ENCODE data around the gene EIF2A. TPM values are rescaled to one million over a fixed set of nuclear protein-coding genes. Genes with fewer than 3 reads are reported as not detected.
A peak's percentile ranks its signal among the peaks of the same experiment; 100 is the strongest.
"Not testable (repeated sequence)": the region's sequence is repeated elsewhere in the genome, so short reads cannot be mapped to it uniquely, and the experiment has no call there.

EIF2A gene
- total RNA-seq, 5 donors from 2014 or later (not counting 1 experiment from before 2014, with no cell fraction given), result 81.5 to 126 (median 100) TPM

DNA sequence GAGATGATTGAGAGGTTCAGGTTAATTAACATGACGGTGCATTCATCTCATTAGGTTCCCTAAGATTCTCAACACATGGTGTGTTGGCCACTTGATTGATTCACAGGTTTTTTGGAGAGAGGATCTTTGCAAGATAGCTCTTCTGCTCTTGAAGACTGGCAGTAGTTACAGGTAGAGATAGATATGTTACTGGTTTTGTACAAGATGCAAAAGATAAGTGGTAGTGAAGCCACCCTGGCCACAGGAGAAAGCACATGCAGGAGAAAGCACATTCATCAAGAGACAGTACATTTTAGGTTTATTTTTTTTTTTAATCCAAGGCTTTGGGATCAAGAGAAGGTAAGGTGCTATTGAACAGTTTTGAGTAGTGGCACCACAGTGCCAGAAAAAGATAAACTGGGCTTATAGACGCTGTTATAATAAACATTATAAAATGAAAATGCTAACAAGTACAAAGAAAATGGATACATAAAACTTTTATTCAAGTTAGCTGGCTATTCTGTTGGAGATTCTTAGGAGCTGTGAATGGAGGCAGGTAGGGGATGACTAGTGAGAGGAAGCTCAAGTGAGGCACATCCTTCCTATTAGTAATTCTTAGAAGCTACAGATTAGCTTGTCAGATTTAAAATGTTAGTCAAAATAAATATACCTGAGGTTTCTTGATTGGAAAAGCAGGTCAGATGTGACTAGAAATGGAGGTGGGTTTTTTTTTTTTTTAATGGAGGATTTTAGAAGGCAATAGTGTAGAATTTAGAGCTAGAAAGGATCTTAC, 67.3 kb downstream of the EIF2A start:
- peaks cover 47 to 70% (median 68%) of the 10 kb centered on the region in 3 donors for H3K4me1 Mint-ChIP-seq
- no peak overlapping the region for H3K4me3 ChIP-seq (ENCODE audit: control insufficient read depth in 1 of 2, extremely low read depth in 1 of 2, low read length in 1 of 2)
- no peaks in the 10 kb centered on the region for H3K9me3 ChIP-seq
- DNase-seq (no peak), ATAC-seq (replicated peaks in 1 of 4) (no peak)
- peaks cover 0 to 6% of the 10 kb centered on the region in 2 donors for H3K36me3 ChIP-seq (ENCODE audit: control insufficient read depth in 2 of 2, extremely low read depth in 1 of 2, insufficient read depth in 1 of 2, low read length in 1 of 2)
- H3K27ac ChIP-seq (ENCODE audit: low read length), result no peak overlapping the region
- H3K27me3 ChIP-seq (replicated peaks in 1 of 2; ENCODE audit: control insufficient read depth in 2 of 2, extremely low read depth in 1 of 2, insufficient read depth in 2 of 2, low read length in 1 of 2), result no peaks in the 10 kb centered on the region
- WGBS (ENCODE audit: insufficient coverage), result no CpG with 5 or more reads among the region's 2 CpGs
- H3K36me3 Mint-ChIP-seq, result peaks cover 39% of the 10 kb centered on the region
- H3K4me3 Mint-ChIP-seq, result no peak overlapping the region
- ChIA-PET POLR2A (interaction anchor here (0.6 to 1.2 kb wide), 8 partner anchors 8 to 598 kb away, joined by 3 to 9 read pairs (median 4); partner anchors contain the start of genes SELENOT (in 1 of the 2) and SIAH2 (in 1 of the 2)), CTCF (interaction anchor here in 1 of 2 donors (0.6 to 0.7 kb wide), 2 partner anchors 251 to 842 kb away, joined by 3 read pairs; no protein-coding TSS in a partner anchor)
- no peaks in the 10 kb centered on the region for H3K27me3 Mint-ChIP-seq
- peaks cover 0 to 3% (median 3%) of the 10 kb centered on the region in 3 donors for H3K9me3 Mint-ChIP-seq
- no peak overlapping the region for H3K27ac Mint-ChIP-seq
- peaks cover 5 to 9% of the 10 kb centered on the region in 2 experiments for H3K4me1 ChIP-seq (ENCODE audit: control insufficient read depth in 1 of 2, extremely low read depth in 1 of 2, insufficient read depth in 2 of 2, low read length in 2 of 2)

DNA sequence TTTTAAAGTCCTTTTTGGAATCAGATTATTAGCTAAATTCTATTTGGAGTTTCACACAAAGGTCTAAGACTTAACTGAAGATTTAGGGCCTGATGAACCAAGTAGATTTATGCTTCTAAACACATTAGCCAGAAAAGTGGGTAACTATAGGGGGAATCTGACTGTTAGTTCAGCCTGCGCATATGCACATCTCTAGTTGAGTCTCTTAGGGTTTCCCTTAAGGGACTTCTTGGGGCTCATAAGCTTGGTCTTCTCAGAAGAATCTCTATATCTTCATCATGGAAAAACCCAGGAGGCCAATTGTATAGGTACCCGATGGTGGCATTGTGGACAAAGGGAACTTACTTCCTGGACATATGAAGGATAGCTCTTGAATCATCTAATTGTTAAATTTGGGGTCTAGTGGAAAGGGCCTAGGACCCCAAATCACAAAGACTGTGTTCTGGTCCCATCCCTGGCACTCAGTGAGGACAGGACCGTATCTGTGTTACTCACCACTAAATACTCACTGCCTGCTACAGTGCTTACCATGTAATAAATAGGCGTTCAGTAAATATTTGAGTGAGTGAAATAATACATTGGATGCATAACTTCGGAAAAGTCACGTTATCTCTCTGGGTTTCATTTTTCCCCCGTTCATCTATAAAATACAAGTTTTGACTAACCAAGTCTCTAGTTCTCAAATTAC, 73.6 kb downstream of the EIF2A start:
- Histone ChIP-seq H3K4me1 (ENCODE audit: control insufficient read depth in 1 of 2, extremely low read depth in 1 of 2, insufficient read depth in 2 of 2, low read length in 2 of 2) (peaks cover 0 to 2% of the 10 kb centered on the region in 2 experiments), H3K9me3 (no peaks in the 10 kb centered on the region), H3K4me3 (ENCODE audit: control insufficient read depth in 1 of 2, extremely low read depth in 1 of 2, low read length in 1 of 2) (no peak overlapping the region), H3K27ac (ENCODE audit: low read length) (no peak overlapping the region), H3K36me3 (ENCODE audit: control insufficient read depth in 2 of 2, extremely low read depth in 1 of 2, insufficient read depth in 1 of 2, low read length in 1 of 2) (peaks cover 0 to 19% of the 10 kb centered on the region in 2 donors), H3K27me3 (replicated peaks in 1 of 2; ENCODE audit: control insufficient read depth in 2 of 2, extremely low read depth in 1 of 2, insufficient read depth in 2 of 2, low read length in 1 of 2) (no peaks in the 10 kb centered on the region)
- DNase-seq (no peak), ATAC-seq (replicated peaks in 1 of 4) (no peak)
- H3K27ac Mint-ChIP-seq, result peak overlapping the region in 1 of 2 donors; percentile 6
- peaks cover 25% of the 10 kb centered on the region for H3K36me3 Mint-ChIP-seq
- no peaks in the 10 kb centered on the region for H3K9me3 Mint-ChIP-seq
- WGBS (ENCODE audit: insufficient coverage), result no CpG with 5 or more reads among the region's 7 CpGs
- H3K4me1 Mint-ChIP-seq, result peaks cover 42 to 62% (median 58%) of the 10 kb centered on the region in 3 donors
- POLR2A ChIA-PET, result interaction anchor here in 1 of 2 donors (0.6 kb wide), 1 partner anchor 32 kb away, joined by 3 read pairs; no protein-coding TSS in a partner anchor
- H3K27me3 Mint-ChIP-seq, result no peaks in the 10 kb centered on the region
- CTCF ChIA-PET, result interaction anchor here (0.6 to 1.1 kb wide), 3 partner anchors 13 to 389 kb away, joined by 3 read pairs; no protein-coding TSS in a partner anchor
- no peak overlapping the region for H3K4me3 Mint-ChIP-seq

DNA sequence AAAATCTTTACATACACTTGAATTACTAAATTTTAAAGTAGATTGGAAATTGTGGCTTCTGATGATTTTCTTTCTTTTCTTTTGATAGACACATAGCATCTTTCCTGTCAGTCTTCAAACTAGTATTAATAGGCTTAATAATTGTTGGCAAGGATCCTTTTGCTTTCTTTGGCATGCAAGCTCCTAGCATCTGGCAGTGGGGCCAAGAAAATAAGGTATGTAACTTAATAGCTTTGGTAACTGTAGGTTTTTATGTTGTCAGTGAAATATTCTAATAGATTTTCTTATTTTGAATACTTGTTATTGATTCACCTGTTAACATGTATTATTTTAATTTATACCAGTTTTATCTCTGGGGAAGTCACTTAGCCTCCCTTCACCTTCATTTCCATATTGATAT, 76.4 kb downstream of the EIF2A start:
- H3K27me3 Mint-ChIP-seq; H3K9me3 ChIP-seq; ATAC-seq (replicated peaks in 1 of 4); H3K4me1 ChIP-seq (ENCODE audit: control insufficient read depth in 1 of 2, extremely low read depth in 1 of 2, insufficient read depth in 2 of 2, low read length in 2 of 2); H3K27ac ChIP-seq (ENCODE audit: low read length); CTCF ChIA-PET; H3K9me3 Mint-ChIP-seq; H3K27me3 ChIP-seq (replicated peaks in 1 of 2; ENCODE audit: control insufficient read depth in 2 of 2, extremely low read depth in 1 of 2, insufficient read depth in 2 of 2, low read length in 1 of 2); H3K4me3 Mint-ChIP-seq; H3K27ac Mint-ChIP-seq; H3K4me3 ChIP-seq (ENCODE audit: control insufficient read depth in 1 of 2, extremely low read depth in 1 of 2, low read length in 1 of 2); DNase-seq; POLR2A ChIA-PET: not testable (repeated sequence)
- H3K36me3 ChIP-seq (ENCODE audit: control insufficient read depth in 2 of 2, extremely low read depth in 1 of 2, insufficient read depth in 1 of 2, low read length in 1 of 2), result peaks cover 0 to 40% of the 10 kb centered on the region in 2 donors
- Mint-ChIP-seq H3K4me1 (peaks cover 40 to 48% (median 45%) of the 10 kb centered on the region in 3 donors), H3K36me3 (peaks cover 40% of the 10 kb centered on the region)

DNA sequence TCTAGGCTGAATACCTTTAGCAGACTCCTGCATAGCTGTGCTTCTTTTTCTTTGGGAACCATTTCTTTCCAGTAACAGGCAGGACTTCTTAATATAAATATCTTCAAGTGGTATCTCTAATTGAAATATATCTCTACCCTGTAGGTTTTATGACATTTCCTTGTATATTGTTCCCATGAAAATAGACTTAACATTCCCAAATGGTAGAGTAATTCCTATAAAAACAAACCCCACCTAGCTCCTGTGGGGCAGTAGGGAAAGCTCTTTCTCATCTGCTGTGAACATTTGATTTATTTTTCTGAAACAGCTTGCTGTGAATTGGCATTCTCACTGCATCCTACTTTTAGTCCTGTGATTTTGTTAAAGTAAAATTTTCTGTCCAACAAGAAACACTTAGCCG, 77.4 kb downstream of the EIF2A start:
- Histone ChIP-seq H3K9me3 (no peaks in the 10 kb centered on the region), H3K4me3 (ENCODE audit: control insufficient read depth in 1 of 2, extremely low read depth in 1 of 2, low read length in 1 of 2) (no peak overlapping the region), H3K36me3 (ENCODE audit: control insufficient read depth in 2 of 2, extremely low read depth in 1 of 2, insufficient read depth in 1 of 2, low read length in 1 of 2) (peaks cover 0 to 38% of the 10 kb centered on the region in 2 donors), H3K27me3 (replicated peaks in 1 of 2; ENCODE audit: control insufficient read depth in 2 of 2, extremely low read depth in 1 of 2, insufficient read depth in 2 of 2, low read length in 1 of 2) (no peaks in the 10 kb centered on the region), H3K27ac (ENCODE audit: low read length) (no peak overlapping the region), H3K4me1 (ENCODE audit: control insufficient read depth in 1 of 2, extremely low read depth in 1 of 2, insufficient read depth in 2 of 2, low read length in 2 of 2) (peaks cover 0 to 2% of the 10 kb centered on the region in 2 experiments)
- peaks cover 34% of the 10 kb centered on the region for H3K36me3 Mint-ChIP-seq
- peaks cover 31 to 38% (median 36%) of the 10 kb centered on the region in 3 donors for H3K4me1 Mint-ChIP-seq
- ChIA-PET CTCF (no interaction called here), POLR2A (no interaction called here)
- no peaks in the 10 kb centered on the region for H3K9me3 Mint-ChIP-seq
- no peak overlapping the region for H3K4me3 Mint-ChIP-seq
- no peak for ATAC-seq (replicated peaks in 1 of 4)
- H3K27me3 Mint-ChIP-seq, result no peaks in the 10 kb centered on the region
- WGBS (ENCODE audit: insufficient coverage), result no CpG with 5 or more reads among the region's 1 CpG
- no peak for DNase-seq
- peak overlapping the region in 1 of 2 donors; percentile 59 for H3K27ac Mint-ChIP-seq

DNA sequence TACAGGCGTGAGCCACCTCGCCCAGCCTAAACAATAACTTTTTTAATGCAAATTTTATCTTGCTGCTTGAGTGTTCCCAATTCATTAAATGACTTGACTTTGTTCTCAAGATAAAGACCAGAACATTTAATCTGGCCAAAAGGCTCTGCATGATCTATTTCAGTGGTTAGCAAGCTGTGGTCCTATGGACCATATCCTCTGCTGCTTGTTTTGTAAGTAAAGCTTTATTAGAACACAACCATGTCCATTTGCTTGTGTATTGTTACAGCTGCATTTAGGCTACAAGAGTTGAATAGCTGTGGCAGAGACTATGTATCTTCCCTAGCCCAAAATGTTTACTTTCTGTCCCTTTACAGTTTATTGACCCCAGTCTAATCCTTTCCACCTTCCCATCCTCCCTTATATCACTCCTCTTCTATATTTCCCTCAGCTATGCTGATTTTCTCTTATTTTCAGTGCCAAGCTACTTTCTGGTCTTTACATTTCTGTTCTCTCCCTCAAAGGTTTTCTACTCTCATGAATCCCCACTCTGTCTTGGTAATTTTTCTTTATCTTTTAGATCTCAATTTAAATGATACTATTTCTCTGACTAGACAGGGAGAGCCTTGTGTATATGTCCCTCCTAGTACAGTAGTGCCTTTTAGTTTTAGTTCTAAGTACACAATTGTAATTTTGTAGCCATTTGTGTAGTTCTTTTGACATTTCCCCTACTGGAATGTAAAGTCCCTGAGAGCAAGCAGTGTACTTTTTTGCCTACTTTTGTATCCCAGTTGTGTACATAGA, 79.8 kb downstream of the EIF2A start:
- peaks cover 0 to 46% of the 10 kb centered on the region in 2 donors for H3K36me3 ChIP-seq (ENCODE audit: control insufficient read depth in 2 of 2, extremely low read depth in 1 of 2, insufficient read depth in 1 of 2, low read length in 1 of 2)

DNA sequence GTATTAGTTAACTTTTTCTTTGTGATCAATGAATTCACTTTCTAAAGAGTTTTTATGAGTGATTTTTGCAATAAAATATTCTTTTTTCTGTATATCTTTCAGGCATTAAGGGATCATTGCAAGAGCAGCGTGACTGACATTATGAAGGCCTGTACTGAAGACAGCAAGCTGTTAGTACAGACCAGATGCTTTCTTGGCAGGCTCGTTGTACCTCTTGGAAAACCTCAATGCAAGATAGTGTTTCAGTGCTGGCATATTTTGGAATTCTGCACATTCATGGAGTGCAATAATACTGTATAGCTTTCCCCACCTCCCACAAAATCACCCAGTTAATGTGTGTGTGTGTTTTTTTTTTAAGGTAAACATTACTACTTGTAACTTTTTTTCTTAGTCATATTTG, 81.0 kb downstream of the EIF2A start:
- DNase-seq, result no peak
- Mint-ChIP-seq H3K4me1 (peaks cover 0 to 13% (median 7%) of the 10 kb centered on the region in 3 donors), H3K4me3 (no peak overlapping the region), H3K36me3 (peaks cover 39% of the 10 kb centered on the region), H3K27ac (no peak overlapping the region), H3K9me3 (no peaks in the 10 kb centered on the region), H3K27me3 (no peaks in the 10 kb centered on the region)
- Histone ChIP-seq H3K27me3 (replicated peaks in 1 of 2; ENCODE audit: control insufficient read depth in 2 of 2, extremely low read depth in 1 of 2, insufficient read depth in 2 of 2, low read length in 1 of 2) (no peaks in the 10 kb centered on the region), H3K9me3 (no peaks in the 10 kb centered on the region), H3K27ac (ENCODE audit: low read length) (no peak overlapping the region), H3K4me1 (ENCODE audit: control insufficient read depth in 1 of 2, extremely low read depth in 1 of 2, insufficient read depth in 2 of 2, low read length in 2 of 2) (no peaks in the 10 kb centered on the region), H3K36me3 (ENCODE audit: control insufficient read depth in 2 of 2, extremely low read depth in 1 of 2, insufficient read depth in 1 of 2, low read length in 1 of 2) (peaks cover 0 to 51% of the 10 kb centered on the region in 2 donors), H3K4me3 (ENCODE audit: control insufficient read depth in 1 of 2, extremely low read depth in 1 of 2, low read length in 1 of 2) (no peak overlapping the region)
- ATAC-seq (replicated peaks in 1 of 4), result no peak
- ChIA-PET POLR2A (no interaction called here), CTCF (interaction anchor here in 1 of 2 donors (0.5 kb wide), 1 partner anchor 246 kb away, joined by 3 read pairs; no protein-coding TSS in a partner anchor)
- WGBS (ENCODE audit: insufficient coverage), result no CpG with 5 or more reads among the region's 2 CpGs

More for the DNA sequence above, 79.8 kb downstream of the EIF2A start:
- H3K9me3 ChIP-seq, result no peaks in the 10 kb centered on the region
- Mint-ChIP-seq H3K4me1 (peaks cover 10 to 18% (median 16%) of the 10 kb centered on the region in 3 donors), H3K36me3 (peaks cover 39% of the 10 kb centered on the region), H3K27ac (peak overlapping the region in 1 of 2 donors; percentile 72), H3K9me3 (no peaks in the 10 kb centered on the region), H3K27me3 (no peaks in the 10 kb centered on the region), H3K4me3 (no peak overlapping the region)
- 100% methylated on average over 2 of the region's 2 CpGs for WGBS (ENCODE audit: insufficient coverage)
- DNase-seq, result no peak
- ChIA-PET CTCF (interaction anchor here in 1 of 2 donors (0.6 kb wide), 1 partner anchor 34 kb away, joined by 3 read pairs; no protein-coding TSS in a partner anchor), POLR2A (no interaction called here)
- H3K4me1 ChIP-seq (ENCODE audit: control insufficient read depth in 1 of 2, extremely low read depth in 1 of 2, insufficient read depth in 2 of 2, low read length in 2 of 2), result no peaks in the 10 kb centered on the region
- H3K4me3 ChIP-seq (ENCODE audit: control insufficient read depth in 1 of 2, extremely low read depth in 1 of 2, low read length in 1 of 2), result no peak overlapping the region
- no peak for ATAC-seq (replicated peaks in 1 of 4)
- no peak overlapping the region for H3K27ac ChIP-seq (ENCODE audit: low read length)
- H3K27me3 ChIP-seq (replicated peaks in 1 of 2; ENCODE audit: control insufficient read depth in 2 of 2, extremely low read depth in 1 of 2, insufficient read depth in 2 of 2, low read length in 1 of 2), result no peaks in the 10 kb centered on the region

Data from T-cell (primary cell).